Measurements from ENCODE around the gene DSTN.

Gene DSTN

GRCh38 chr20:17613328-17614175 is 43.7 kb downstream of the DSTN start:
- DNase-seq: no peak
- H3K36me3 ChIP-seq (ENCODE audit: control insufficient read depth in 4 of 4, insufficient read depth in 4 of 4, low read length in 3 of 4): peaks cover 0 to 54% (median 36%) of the 10 kb centered on the region in 4 experiments
- H3K4me3 ChIP-seq (ENCODE audit: control insufficient read depth in 1 of 7, extremely low read depth in 1 of 7, insufficient read depth in 4 of 7, low read depth in 2 of 7, low read length in 6 of 7): no peak overlapping the region
- H3K9me3 ChIP-seq (ENCODE audit: control extremely low read depth in 1 of 5, control insufficient read depth in 4 of 5, insufficient read depth in 2 of 5, low read depth in 1 of 5, low read length in 4 of 5): no peaks in the 10 kb centered on the region
- H3K27me3 ChIP-seq (replicated peaks in 2 of 5; ENCODE audit: control insufficient read depth in 4 of 5, insufficient read depth in 5 of 5, low read length in 4 of 5): no peaks in the 10 kb centered on the region
- H3K27ac ChIP-seq (ENCODE audit: insufficient read depth in 1 of 2, low read depth in 1 of 2, low read length in 2 of 2, poor library complexity in 1 of 2, severe bottlenecking in 2 of 2): no peak overlapping the region
- ChIA-PET CTCF (interaction anchor here (0.9 to 1.5 kb wide), 5 partner anchors 10 to 293 kb away, joined by 3 to 10 read pairs (median 4); no protein-coding TSS in a partner anchor), POLR2A (interaction anchor here (0.6 to 0.7 kb wide), 2 partner anchors 47 to 353 kb away, joined by 3 read pairs; no protein-coding TSS in a partner anchor)
- peaks cover 6 to 71% (median 46%) of the 10 kb centered on the region in 4 experiments for H3K4me1 ChIP-seq (ENCODE audit: control extremely low read depth in 1 of 4, control insufficient read depth in 4 of 4, insufficient read depth in 4 of 4, low read length in 3 of 4)
- WGBS (ENCODE audit: insufficient coverage): 96% methylated on average over 30 of the region's 40 CpGs

- Histone ChIP-seq H3K9me3 (ENCODE audit: control extremely low read depth in 1 of 5, control insufficient read depth in 4 of 5, insufficient read depth in 2 of 5, low read depth in 1 of 5, low read length in 4 of 5) (no peaks in the 10 kb centered on the region), H3K36me3 (ENCODE audit: control insufficient read depth in 4 of 4, insufficient read depth in 4 of 4, low read length in 3 of 4) (peaks cover 0 to 62% (median 39%) of the 10 kb centered on the region in 4 experiments), H3K27ac (ENCODE audit: insufficient read depth in 1 of 2, low read depth in 1 of 2, low read length in 2 of 2, poor library complexity in 1 of 2, severe bottlenecking in 2 of 2) (no peak overlapping the region), H3K27me3 (replicated peaks in 2 of 5; ENCODE audit: control insufficient read depth in 4 of 5, insufficient read depth in 5 of 5, low read length in 4 of 5) (no peaks in the 10 kb centered on the region), H3K4me1 (ENCODE audit: control extremely low read depth in 1 of 4, control insufficient read depth in 4 of 4, insufficient read depth in 4 of 4, low read length in 3 of 4) (peaks cover 6 to 65% (median 44%) of the 10 kb centered on the region in 4 experiments), H3K4me3 (ENCODE audit: control insufficient read depth in 1 of 7, extremely low read depth in 1 of 7, insufficient read depth in 4 of 7, low read depth in 2 of 7, low read length in 6 of 7) (no peak overlapping the region)
- WGBS (ENCODE audit: insufficient coverage): 92% methylated on average over 18 of the region's 20 CpGs
- no peak for DNase-seq
- ChIA-PET CTCF (interaction anchor here (1.2 to 5.6 kb wide), 4 partner anchors 18 to 403 kb away, joined by 4 to 36 read pairs (median 18); no protein-coding TSS in a partner anchor), POLR2A (interaction anchor here (0.6 kb wide), 1 partner anchor 48 kb away, joined by 3 read pairs; no protein-coding TSS in a partner anchor)
Measured at GRCh38 chr20:17614176-17614811, 44.4 kb downstream of the DSTN start.

GRCh38 chr20:17614812-17615644 is 45.2 kb downstream of the DSTN start:
- H3K4me3 ChIP-seq (ENCODE audit: control insufficient read depth in 1 of 7, extremely low read depth in 1 of 7, insufficient read depth in 4 of 7, low read depth in 2 of 7, low read length in 6 of 7): peak overlapping the region in 1 of 7 experiments; percentile 23
- ChIA-PET CTCF (interaction anchor here (1.2 to 5.6 kb wide), 9 partner anchors 12 to 402 kb away, joined by 3 to 36 read pairs (median 6); no protein-coding TSS in a partner anchor), POLR2A (no interaction called here)
- 68% methylated on average over 32 of the region's 32 CpGs for WGBS (ENCODE audit: insufficient coverage)
- peak; percentile 28 to 81 (median 73) for DNase-seq
- no peaks in the 10 kb centered on the region for H3K9me3 ChIP-seq (ENCODE audit: control extremely low read depth in 1 of 5, control insufficient read depth in 4 of 5, insufficient read depth in 2 of 5, low read depth in 1 of 5, low read length in 4 of 5)
- peaks cover 0 to 58% (median 37%) of the 10 kb centered on the region in 4 experiments for H3K4me1 ChIP-seq (ENCODE audit: control extremely low read depth in 1 of 4, control insufficient read depth in 4 of 4, insufficient read depth in 4 of 4, low read length in 3 of 4)
- H3K27ac ChIP-seq (ENCODE audit: insufficient read depth in 1 of 2, low read depth in 1 of 2, low read length in 2 of 2, poor library complexity in 1 of 2, severe bottlenecking in 2 of 2): no peak overlapping the region
- no peaks in the 10 kb centered on the region for H3K27me3 ChIP-seq (replicated peaks in 2 of 5; ENCODE audit: control insufficient read depth in 4 of 5, insufficient read depth in 5 of 5, low read length in 4 of 5)
- H3K36me3 ChIP-seq (ENCODE audit: control insufficient read depth in 4 of 4, insufficient read depth in 4 of 4, low read length in 3 of 4): peaks cover 2 to 69% (median 45%) of the 10 kb centered on the region in 4 experiments

- Histone ChIP-seq H3K36me3 (ENCODE audit: control insufficient read depth in 4 of 4, insufficient read depth in 4 of 4, low read length in 3 of 4) (peaks cover 6 to 77% (median 53%) of the 10 kb centered on the region in 4 experiments), H3K4me1 (ENCODE audit: control extremely low read depth in 1 of 4, control insufficient read depth in 4 of 4, insufficient read depth in 4 of 4, low read length in 3 of 4) (peaks cover 0 to 49% (median 29%) of the 10 kb centered on the region in 4 experiments), H3K27ac (ENCODE audit: insufficient read depth in 1 of 2, low read depth in 1 of 2, low read length in 2 of 2, poor library complexity in 1 of 2, severe bottlenecking in 2 of 2) (no peak overlapping the region), H3K9me3 (ENCODE audit: control extremely low read depth in 1 of 5, control insufficient read depth in 4 of 5, insufficient read depth in 2 of 5, low read depth in 1 of 5, low read length in 4 of 5) (no peaks in the 10 kb centered on the region), H3K27me3 (replicated peaks in 2 of 5; ENCODE audit: control insufficient read depth in 4 of 5, insufficient read depth in 5 of 5, low read length in 4 of 5) (no peaks in the 10 kb centered on the region), H3K4me3 (ENCODE audit: control insufficient read depth in 1 of 7, extremely low read depth in 1 of 7, insufficient read depth in 4 of 7, low read depth in 2 of 7, low read length in 6 of 7) (no peak overlapping the region)
- 59% methylated on average over 19 of the region's 22 CpGs for WGBS (ENCODE audit: insufficient coverage)
- ChIA-PET CTCF (interaction anchor here (0.6 to 5.6 kb wide), 15 partner anchors 13 to 381 kb away, joined by 3 to 36 read pairs (median 4); partner anchors contain the start of gene BFSP1), POLR2A (no interaction called here)
- DNase-seq: peak; percentile 10 to 59 (median 48)
Measured at GRCh38 chr20:17615645-17616479, 46.0 kb downstream of the DSTN start.

GRCh38 chr20:17616480-17617211 is 46.8 kb downstream of the DSTN start:
- Histone ChIP-seq H3K27ac (ENCODE audit: insufficient read depth in 1 of 2, low read depth in 1 of 2, low read length in 2 of 2, poor library complexity in 1 of 2, severe bottlenecking in 2 of 2) (no peak overlapping the region), H3K36me3 (ENCODE audit: control insufficient read depth in 4 of 4, insufficient read depth in 4 of 4, low read length in 3 of 4) (peaks cover 11 to 85% (median 59%) of the 10 kb centered on the region in 4 experiments), H3K4me3 (ENCODE audit: control insufficient read depth in 1 of 7, extremely low read depth in 1 of 7, insufficient read depth in 4 of 7, low read depth in 2 of 7, low read length in 6 of 7) (no peak overlapping the region), H3K9me3 (ENCODE audit: control extremely low read depth in 1 of 5, control insufficient read depth in 4 of 5, insufficient read depth in 2 of 5, low read depth in 1 of 5, low read length in 4 of 5) (no peaks in the 10 kb centered on the region), H3K4me1 (ENCODE audit: control extremely low read depth in 1 of 4, control insufficient read depth in 4 of 4, insufficient read depth in 4 of 4, low read length in 3 of 4) (peaks cover 0 to 42% (median 23%) of the 10 kb centered on the region in 4 experiments), H3K27me3 (replicated peaks in 2 of 5; ENCODE audit: control insufficient read depth in 4 of 5, insufficient read depth in 5 of 5, low read length in 4 of 5) (no peaks in the 10 kb centered on the region)
- POLR2A ChIA-PET: no interaction called here
- 87% methylated on average over 19 of the region's 22 CpGs for WGBS (ENCODE audit: insufficient coverage)
- no peak for DNase-seq
- CTCF ChIA-PET: interaction anchor here (0.6 to 5.6 kb wide), 19 partner anchors 14 to 380 kb away, joined by 3 to 36 read pairs (median 4); partner anchors contain the start of gene BFSP1
